Ovary (tissue), 3 donors: ENCODE data around the gene TWF1.

Experiments
- CTCF ChIP-seq, 3 donors: fragments of 450-650 bp in 2 of 3; fragments of 200-600 bp in 1 of 3; IDR thresholded peaks; one replicate each; pipeline versions ENCODE4 v1.5.1 to v1.8.0; 2016 to 2022; ENCODE audit warnings: antibody characterized with exemption in 3 of 3, mild to moderate bottlenecking in 1 of 3
- EP300 ChIP-seq: sonication (generic); formaldehyde crosslinking; IDR thresholded peaks from one replicate; pipeline ENCODE4 v1.6.1; 2017; ENCODE audit warnings: antibody characterized with exemption
- POLR2A ChIP-seq: fragments of 450-650 bp; IDR thresholded peaks from one replicate; pipeline ENCODE4 v1.6.1; 2017; ENCODE audit warnings: antibody characterized with exemption, mild to moderate bottlenecking, moderate library complexity
- donor health status: DM: no; HTN: no; CAD: no.

GRCh38 chr12:43762596-43762995 lies 43.5 kb downstream of the TWF1 start:
- TF ChIP-seq CTCF (IDR thresholded peaks at IDR 0.05), result no peak
- no peak for TF ChIP-seq POLR2A
- no peak for TF ChIP-seq EP300
